Kidney (tissue), 14 donors: ENCODE results near the gene BORCS5. TPM values are rescaled to one million over a fixed set of nuclear protein-coding genes. Genes with fewer than 3 reads are reported as not detected.

Experiments
- DNase-seq, 5 donors: peaks; one replicate each; pipeline ENCODE4 v3.0.0-alpha.2; 2013 to 2020
- FAIRE-seq: peaks from 2 replicates; lab custom pipeline; 2012; peaks lifted over from hg19 to GRCh38; lab: Jason Lieb, UNC
- H3K27ac ChIP-seq, 2 donors: one replicate each; pipeline ENCODE4 v1.7.0; 2013; ENCODE audit warnings: low read depth in 2 of 2, low read length in 2 of 2, inconsistent platforms in 1 of 2
- H3K27me3 ChIP-seq: one replicate; pipeline ENCODE4 v1.7.1; 2013; ENCODE audit warnings: low read length, inconsistent platforms; ENCODE audit not compliant: control insufficient read depth, insufficient read depth
- H3K36me3 ChIP-seq, 3 donors: one replicate each; pipeline versions ENCODE4 v1.7.0 to v1.7.1; 2013; ENCODE audit warnings: low read length in 3 of 3, control low read depth in 1 of 3, inconsistent platforms in 1 of 3; ENCODE audit not compliant: insufficient read depth in 3 of 3, control insufficient read depth in 2 of 3
- H3K4me1 ChIP-seq, 3 donors: one replicate each; pipeline versions ENCODE4 v1.7.0 to v1.7.1; 2013; ENCODE audit warnings: low read length in 3 of 3, inconsistent platforms in 1 of 3, low read depth in 1 of 3; ENCODE audit not compliant: control insufficient read depth in 2 of 3, insufficient read depth in 2 of 3
- H3K4me3 ChIP-seq, 3 donors: one replicate each; pipeline versions ENCODE4 v1.7.0 to v1.8.1; 2013; ENCODE audit warnings: low read length in 3 of 3, control low read depth in 1 of 3, inconsistent platforms in 1 of 3
- H3K9ac ChIP-seq, 3 donors: one replicate each; pipeline versions ENCODE4 v1.7.0 to v1.7.1; 2013; ENCODE audit warnings: low read length in 3 of 3, control low read depth in 1 of 3, inconsistent platforms in 1 of 3
- H3K9me3 ChIP-seq, 3 donors: one replicate each; pipeline versions ENCODE4 v1.7.0 to v1.7.1; 2013; ENCODE audit warnings: low read length in 3 of 3, control low read depth in 1 of 3, inconsistent platforms in 1 of 3; ENCODE audit not compliant: control insufficient read depth in 2 of 3, insufficient read depth in 1 of 3
- CTCF ChIP-seq: IDR thresholded peaks from 3 replicates; pipeline ENCODE4 v1.5.1; 2012; ENCODE audit warnings: mild to moderate bottlenecking, moderate library complexity, borderline replicate concordance; ENCODE audit not compliant: insufficient read depth; ENCODE audit errors: extremely low read depth
- intact Hi-C: fragments of 100-400 bp; cut with DNase I; formaldehyde crosslinking; loops from one replicate; pipeline ENCODE4 v1.11.1; 2022
- polyA plus RNA-seq: library from polyadenylated mRNA; stranded (reverse); fragments of 350-450 nt; fragmentation: Illumina TruSeq; extraction: RNeasy Lipid Tissue Mini Kit (QIAGEN cat#74804); gene quantifications from one replicate; pipeline ENCODE4 v1.2.3, GENCODE V29; 2014; ENCODE audit warnings: low read depth, low replicate concordance; ENCODE audit not compliant: insufficient read depth
- total RNA-seq: library from RNA; stranded (reverse); fragmentation: NEBNext Ultra II Directional; extraction: Animal tissue kit (Norgen Biotek cat#: 25700); gene quantifications from one replicate; pipeline ENCODE4 v1.2.1, GENCODE V29; 2021
- donor health status: control.
- donor health status: control.
- donor health status: control.
- donor health status: control.
- donor health status: control.
- donor health status: DM: yes; HTN: yes; CAD: no.
- donor health status: Normal renal cell carcinoma (clear cell type).

Gene BORCS5
- total and polyA plus RNA-seq, 2 donors from 2014 or later: 11.2 to 14.0 TPM

- H3K4me1 ChIP-seq: no peaks in the 10 kb centered on the region
- no peaks in the 10 kb centered on the region for H3K36me3 ChIP-seq
These were observed 10.7 kb downstream of the BORCS5 start for GRCh38 chr12:12367482-12367998.

GRCh38 chr12:12372946-12373722, 16.3 kb downstream of the BORCS5 start:
- Histone ChIP-seq H3K9me3 (no peaks in the 10 kb centered on the region), H3K4me1 (peaks cover 0 to 3% (median 0%) of the 10 kb centered on the region in 3 donors), H3K36me3 (no peaks in the 10 kb centered on the region), H3K4me3 (no peak overlapping the region), H3K27me3 (no peaks in the 10 kb centered on the region), H3K27ac (no peak overlapping the region), H3K9ac (no peak overlapping the region)
- no peak for FAIRE-seq
- DNase-seq: no peak
- no peak for TF ChIP-seq CTCF
- intact Hi-C loops: loop anchor here (10.0 kb wide), 3 partner anchors 192 to 332 kb away; partner anchors contain the start of gene DUSP16

More at GRCh38 chr12:12367482-12367998, 10.7 kb downstream of the BORCS5 start:
- no peak for TF ChIP-seq CTCF
- Histone ChIP-seq H3K4me3 (no peak overlapping the region), H3K27ac (no peak overlapping the region), H3K9me3 (no peaks in the 10 kb centered on the region), H3K9ac (no peak overlapping the region), H3K27me3 (no peaks in the 10 kb centered on the region)
- FAIRE-seq (no peak), DNase-seq (no peak)
- intact Hi-C loops: no loop called here

- H3K36me3 ChIP-seq: no peaks in the 10 kb centered on the region
- H3K4me1 ChIP-seq: peaks cover 0 to 3% (median 0%) of the 10 kb centered on the region in 3 donors
- no peaks in the 10 kb centered on the region for H3K27me3 ChIP-seq
- DNase-seq (peak in 2 of 5 donors; percentile 87 to 93), FAIRE-seq (peak; percentile 94)
- peak; percentile 82 for TF ChIP-seq CTCF
- intact Hi-C loops: loop anchor here (10.0 kb wide), 3 partner anchors 188 to 328 kb away; partner anchors contain the start of gene DUSP16
- H3K27ac ChIP-seq: no peak overlapping the region
- no peaks in the 10 kb centered on the region for H3K9me3 ChIP-seq
- H3K4me3 ChIP-seq: no peak overlapping the region
- H3K9ac ChIP-seq: no peak overlapping the region
These were observed 20.0 kb downstream of the BORCS5 start for GRCh38 chr12:12376646-12377448.
